ENCODE data around the gene KLK7. TPM values are rescaled to one million over a fixed set of nuclear protein-coding genes. Genes with fewer than 3 reads are reported as not detected.
A peak's percentile ranks its signal among the peaks of the same experiment; 100 is the strongest.

The KLK7 gene
- total RNA-seq, 1 experiment from 2014 or later, result 3.6 TPM

DNA sequence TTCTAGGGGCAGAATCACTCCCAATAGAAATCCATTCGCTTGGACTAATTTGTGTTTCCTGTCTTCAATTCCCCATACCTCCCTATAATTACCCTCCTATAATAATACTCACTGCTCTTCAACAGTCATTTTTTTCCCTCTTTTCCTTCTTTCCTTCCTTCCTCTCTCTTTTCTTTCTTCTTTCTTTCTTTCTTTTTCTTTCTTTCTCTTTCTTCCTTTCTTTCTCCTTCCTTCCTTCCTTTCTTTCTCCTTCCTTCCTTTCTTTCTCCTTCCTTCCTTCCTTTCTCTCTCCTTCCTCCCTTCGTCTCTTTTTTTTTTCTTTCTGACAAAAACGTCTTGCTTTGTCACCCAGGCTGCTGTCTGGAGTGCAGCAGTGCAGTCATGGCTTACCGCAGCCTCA is 38.9 kb downstream of the KLK7 start:
- BruUV-seq (replicated peaks), result no TSS peak
- no peak overlapping the region for H3K4me3 ChIP-seq (ENCODE audit: low read length)
- H3K27me3 ChIP-seq (ENCODE audit: low read length), result no peaks in the 10 kb centered on the region
- no peaks in the 10 kb centered on the region for H3K79me2 ChIP-seq (ENCODE audit: low read length)
- TF ChIP-seq EZH2 (IDR thresholded peaks at IDR 0.05; ENCODE audit: low read length, unreplicated experiment), result no peak
- TF ChIP-seq, protein P1, sequence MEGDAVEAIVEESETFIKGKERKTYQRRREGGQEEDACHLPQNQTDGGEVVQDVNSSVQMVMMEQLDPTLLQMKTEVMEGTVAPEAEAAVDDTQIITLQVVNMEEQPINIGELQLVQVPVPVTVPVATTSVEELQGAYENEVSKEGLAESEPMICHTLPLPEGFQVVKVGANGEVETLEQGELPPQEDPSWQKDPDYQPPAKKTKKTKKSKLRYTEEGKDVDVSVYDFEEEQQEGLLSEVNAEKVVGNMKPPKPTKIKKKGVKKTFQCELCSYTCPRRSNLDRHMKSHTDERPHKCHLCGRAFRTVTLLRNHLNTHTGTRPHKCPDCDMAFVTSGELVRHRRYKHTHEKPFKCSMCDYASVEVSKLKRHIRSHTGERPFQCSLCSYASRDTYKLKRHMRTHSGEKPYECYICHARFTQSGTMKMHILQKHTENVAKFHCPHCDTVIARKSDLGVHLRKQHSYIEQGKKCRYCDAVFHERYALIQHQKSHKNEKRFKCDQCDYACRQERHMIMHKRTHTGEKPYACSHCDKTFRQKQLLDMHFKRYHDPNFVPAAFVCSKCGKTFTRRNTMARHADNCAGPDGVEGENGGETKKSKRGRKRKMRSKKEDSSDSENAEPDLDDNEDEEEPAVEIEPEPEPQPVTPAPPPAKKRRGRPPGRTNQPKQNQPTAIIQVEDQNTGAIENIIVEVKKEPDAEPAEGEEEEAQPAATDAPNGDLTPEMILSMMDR (conservative IDR thresholded peaks at IDR 0.05; ENCODE audit: low read depth, low read length), result no peak
- no peak for TF ChIP-seq EZH2phosphoT487 (IDR thresholded peaks at IDR 0.05; ENCODE audit: borderline replicate concordance, low read length)
- POLR2A ChIA-PET (ENCODE audit: unreplicated experiment), result no interaction called here
- DNase-seq (no peak), ATAC-seq (no peak)
- no peak overlapping the region for H2AFZ ChIP-seq (ENCODE audit: low read length)
- no peaks in the 10 kb centered on the region for H3K9me2 ChIP-seq (replicated peaks; ENCODE audit: low read length)
- peaks cover 3% of the 10 kb centered on the region for H3F3A ChIP-seq (ENCODE audit: low read length, unreplicated experiment)
- no peaks in the 10 kb centered on the region for H3K36me3 ChIP-seq (ENCODE audit: low read depth, low read length)
- no peak overlapping the region for H3K27ac ChIP-seq (ENCODE audit: low read length)
- H3K4me1 ChIP-seq (ENCODE audit: insufficient read depth, low read length), result peaks cover 9% of the 10 kb centered on the region
- H3K4me2 ChIP-seq (ENCODE audit: low read length), result no peak overlapping the region
- CTCF ChIA-PET, result no interaction called here
- H3K9ac ChIP-seq (ENCODE audit: low read length), result no peak overlapping the region
- no peaks in the 10 kb centered on the region for H4K20me1 ChIP-seq (ENCODE audit: low read length)
- intact Hi-C loops (cut with micrococcal nuclease), result no loop called here
- no peaks in the 10 kb centered on the region for H3K9me3 ChIP-seq (ENCODE audit: low read length)

DNA sequence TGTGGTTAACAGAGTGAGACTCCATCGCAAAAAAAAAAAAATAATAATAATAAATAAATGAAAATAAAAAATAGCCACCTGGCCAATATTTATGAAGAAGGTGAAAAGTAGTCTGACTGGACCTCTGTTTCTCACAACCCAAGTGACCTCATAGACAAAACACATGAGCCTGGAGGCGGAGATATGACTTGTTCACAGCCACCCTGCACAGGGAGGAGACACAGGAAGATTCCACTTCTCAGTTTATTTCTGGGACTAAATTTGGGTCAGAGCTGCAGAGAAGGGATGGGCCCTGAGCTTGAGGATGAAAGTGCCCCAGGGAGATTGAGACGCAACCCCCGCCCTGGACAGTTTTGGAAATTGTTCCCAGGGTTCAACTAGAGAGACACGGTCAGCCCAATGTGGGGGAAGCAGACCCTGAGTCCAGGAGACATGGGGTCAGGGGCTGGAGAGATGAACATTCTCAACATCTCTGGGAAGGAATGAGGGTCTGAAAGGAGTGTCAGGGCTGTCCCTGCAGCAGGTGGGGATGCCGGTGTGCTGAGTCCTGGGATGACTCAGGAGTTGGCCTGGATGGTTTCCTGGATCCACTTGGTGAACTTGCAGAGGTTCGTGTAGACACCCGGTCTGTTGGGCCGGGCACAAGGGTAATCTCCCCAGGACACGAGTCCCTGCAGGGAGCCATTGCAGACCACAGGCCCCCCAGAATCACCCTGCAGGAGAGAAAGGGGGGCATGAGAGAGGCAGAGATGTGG is 40.5 kb downstream of the KLK7 start:
- Histone ChIP-seq H3K9me2 (replicated peaks; ENCODE audit: low read length) (no peaks in the 10 kb centered on the region), H3K9ac (ENCODE audit: low read length) (peak overlapping the region; percentile 62), H3K27ac (ENCODE audit: low read length) (peak overlapping the region; percentile 93), H3K79me2 (ENCODE audit: low read length) (no peaks in the 10 kb centered on the region), H3K4me2 (ENCODE audit: low read length) (peak overlapping the region; percentile 74), H3F3A (ENCODE audit: low read length, unreplicated experiment) (peaks cover 3% of the 10 kb centered on the region), H3K27me3 (ENCODE audit: low read length) (no peaks in the 10 kb centered on the region), H3K4me3 (ENCODE audit: low read length) (peak overlapping the region; percentile 42; the same call in 1 of the 2 replicates), H3K9me3 (ENCODE audit: low read length) (no peaks in the 10 kb centered on the region), H3K4me1 (ENCODE audit: insufficient read depth, low read length) (peaks cover 9% of the 10 kb centered on the region), H2AFZ (ENCODE audit: low read length) (peak overlapping the region; percentile 66), H4K20me1 (ENCODE audit: low read length) (no peaks in the 10 kb centered on the region), H3K36me3 (ENCODE audit: low read depth, low read length) (no peaks in the 10 kb centered on the region)
- no TSS peak for BruUV-seq (replicated peaks)
- intact Hi-C loops (cut with micrococcal nuclease), result no loop called here
- TF ChIP-seq EZH2 (IDR thresholded peaks at IDR 0.05; ENCODE audit: low read length, unreplicated experiment) (no peak), EZH2phosphoT487 (IDR thresholded peaks at IDR 0.05; ENCODE audit: borderline replicate concordance, low read length) (no peak)
- TF ChIP-seq, protein P1 (conservative IDR thresholded peaks at IDR 0.05; ENCODE audit: low read depth, low read length), result no peak
- ATAC-seq, result peak; percentile 76
- peak; percentile 83 for DNase-seq
- POLR2A ChIA-PET (ENCODE audit: unreplicated experiment), result no interaction called here
- CTCF ChIA-PET, result no interaction called here

DNA sequence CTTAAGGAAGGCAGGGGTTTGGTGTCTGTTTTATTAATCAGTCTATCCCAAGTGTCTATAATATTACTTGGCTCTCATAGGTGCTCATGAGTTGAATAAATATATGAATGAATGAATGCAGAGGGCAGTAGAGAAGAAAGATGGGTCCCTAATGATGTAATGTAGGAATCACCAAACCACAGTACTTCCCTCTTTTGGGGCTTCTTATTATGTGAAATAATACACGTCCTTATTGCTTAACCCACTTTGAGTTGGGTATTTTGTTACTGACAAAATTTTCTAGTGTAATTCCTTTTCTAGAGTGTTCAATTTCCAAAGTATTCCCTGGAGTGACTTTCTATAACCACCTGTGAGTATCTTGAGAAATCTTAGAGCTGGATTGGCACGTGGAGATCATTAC is 44.1 kb downstream of the KLK7 start:
- Histone ChIP-seq H3K36me3 (ENCODE audit: low read depth, low read length) (no peaks in the 10 kb centered on the region), H4K20me1 (ENCODE audit: low read length) (no peaks in the 10 kb centered on the region), H3K9ac (ENCODE audit: low read length) (no peak overlapping the region), H3K79me2 (ENCODE audit: low read length) (no peaks in the 10 kb centered on the region), H3K4me1 (ENCODE audit: insufficient read depth, low read length) (peaks cover 11% of the 10 kb centered on the region), H3K4me3 (ENCODE audit: low read length) (no peak overlapping the region), H3K9me3 (ENCODE audit: low read length) (no peaks in the 10 kb centered on the region), H3K27ac (ENCODE audit: low read length) (no peak overlapping the region), H2AFZ (ENCODE audit: low read length) (no peak overlapping the region), H3K27me3 (ENCODE audit: low read length) (no peaks in the 10 kb centered on the region), H3F3A (ENCODE audit: low read length, unreplicated experiment) (peaks cover 3% of the 10 kb centered on the region), H3K9me2 (replicated peaks; ENCODE audit: low read length) (no peaks in the 10 kb centered on the region), H3K4me2 (ENCODE audit: low read length) (no peak overlapping the region)
- ChIA-PET CTCF (no interaction called here), POLR2A (ENCODE audit: unreplicated experiment) (no interaction called here)
- DNase-seq, result no peak
- TF ChIP-seq EZH2 (IDR thresholded peaks at IDR 0.05; ENCODE audit: low read length, unreplicated experiment) (no peak), EZH2phosphoT487 (IDR thresholded peaks at IDR 0.05; ENCODE audit: borderline replicate concordance, low read length) (no peak)
- TF ChIP-seq, protein P1 (conservative IDR thresholded peaks at IDR 0.05; ENCODE audit: low read depth, low read length), result no peak
- no peak for ATAC-seq
- intact Hi-C loops (cut with micrococcal nuclease), result no loop called here
- no TSS peak for BruUV-seq (replicated peaks)

All from PC-3 (cell line).